Neural cell (in vitro differentiated cells): ENCODE data around the gene HAPSTR1. TPM values are rescaled to one million over a fixed set of nuclear protein-coding genes. Genes with fewer than 3 reads are reported as not detected.

Source experiments
- polyA plus RNA-seq: library from polyadenylated mRNA; depleted of rRNA; stranded (reverse); fragments of >200 nt; gene quantifications from 2 replicates; pipeline ENCODE4 v1.2.3, GENCODE V29; 2014

HAPSTR1 gene
- polyA plus RNA-seq, 1 donor from 2014 or later = 60.7 TPM

Other genes with a start within 250 kb of the HAPSTR1 start
- gene CARHSP1, start 222.6 kb upstream of the HAPSTR1 start, polyA plus RNA-seq = 102 and 124 TPM in 2 replicates
- gene LITAFD, start 209.3 kb upstream of the HAPSTR1 start, polyA plus RNA-seq = not detected in 2 replicates
- 49.9 and 52.5 TPM in 2 replicates for gene USP7, start 127.7 kb upstream of the HAPSTR1 start, polyA plus RNA-seq